GM12878 (cell line): ENCODE measurements around the gene ATF6. TPM values are rescaled to one million over a fixed set of nuclear protein-coding genes. Genes with fewer than 3 reads are reported as not detected.
A peak's percentile ranks its signal among the peaks of the same experiment; 100 is the strongest.

Experiments used
- CHD2 ChIP-seq: IDR thresholded peaks from 2 replicates; pipeline ENCODE4 v1.6.1; 2011; ENCODE audit warnings: low read depth, low read length, improper control_type of control experiment, borderline replicate concordance
- CREB1 ChIP-seq: IDR thresholded peaks from 2 replicates; pipeline ENCODE4 v1.6.1; 2012; ENCODE audit warnings: low read depth, mild to moderate bottlenecking, inconsistent platforms
- CTCF ChIP-seq, 3 experiments: IDR thresholded peaks in 2 of 3; conservative IDR thresholded peaks in 1 of 3; 2 replicates each; pipeline ENCODE4 v1.5.1; 2011; ENCODE audit warnings: low read depth in 3 of 3, low read length in 3 of 3, mild to moderate bottlenecking in 3 of 3, control low read depth in 2 of 3, moderate library complexity in 2 of 3, inconsistent platforms in 1 of 3, mixed read lengths in 1 of 3; ENCODE audit not compliant: control insufficient read depth in 2 of 3, insufficient read depth in 1 of 3; ENCODE audit errors: extremely low read depth in 1 of 3
- CUX1 ChIP-seq: IDR thresholded peaks from 2 replicates; pipeline ENCODE4 v1.6.1; 2012; ENCODE audit warnings: improper control_type of control experiment, low read depth, low read length; ENCODE audit not compliant: insufficient replicate concordance
- FOXM1 ChIP-seq: IDR thresholded peaks from 2 replicates; pipeline ENCODE4 v1.6.1; 2012; ENCODE audit warnings: low read depth, mild to moderate bottlenecking, inconsistent platforms, low read length, moderate library complexity
- MXI1 ChIP-seq: fragments of 150-350 bp; IDR thresholded peaks from 2 replicates; pipeline ENCODE4 v1.6.1; 2011; ENCODE audit warnings: low read depth, mild to moderate bottlenecking, inconsistent platforms, low read length, improper control_type of control experiment
- NFYB ChIP-seq: IDR thresholded peaks from 2 replicates; pipeline ENCODE4 v1.6.1; 2011; ENCODE audit warnings: low read depth, mild to moderate bottlenecking, low read length, improper control_type of control experiment, moderate library complexity; ENCODE audit not compliant: insufficient read depth
- POLR2A ChIP-seq: IDR thresholded peaks from 2 replicates; pipeline ENCODE4 v1.6.1; 2011; ENCODE audit warnings: low read depth, mild to moderate bottlenecking, low read length
- POLR2AphosphoS5 ChIP-seq: IDR thresholded peaks from 2 replicates; pipeline ENCODE4 v1.6.1; 2011; ENCODE audit warnings: mild to moderate bottlenecking, low read length, inconsistent platforms
- RELA ChIP-seq: fragments of 450-650 bp; IDR thresholded peaks from 2 replicates; pipeline ENCODE4 v1.8.0; 2014; ENCODE audit warnings: borderline replicate concordance; ENCODE audit not compliant: partially characterized antibody
- REST ChIP-seq: IDR thresholded peaks from 2 replicates; pipeline ENCODE4 v1.6.1; 2012; ENCODE audit warnings: mild to moderate bottlenecking, low read depth, low read length
- SMAD1 ChIP-seq: fragments of 450-650 bp; IDR thresholded peaks from 2 replicates; pipeline ENCODE4 v1.6.1; 2018; ENCODE audit warnings: mild to moderate bottlenecking, low read depth; ENCODE audit not compliant: partially characterized antibody
- SMARCA5 ChIP-seq: fragments of 450-650 bp; IDR thresholded peaks from 2 replicates; pipeline ENCODE4 v1.6.1; 2017; ENCODE audit warnings: mild to moderate bottlenecking
- STAT1 ChIP-seq: fragments of 450-650 bp; conservative IDR thresholded peaks from 2 replicates; pipeline ENCODE4 v1.6.1; 2014; ENCODE audit warnings: antibody characterized with exemption, mild to moderate bottlenecking
- TCF12 ChIP-seq: IDR thresholded peaks from 2 replicates; pipeline ENCODE4 v1.6.1; 2011; ENCODE audit warnings: low read depth, mild to moderate bottlenecking, low read length
- polyA plus RNA-seq, 11 experiments: library from polyadenylated mRNA; depleted of rRNA in 4 of 11; unstranded in 6 of 11; stranded (reverse) in 5 of 11; fragments of >200 nt; fragmentation: Nextera tagmentation in 4 of 11; fragmentation: Illumina TruSeq in 1 of 11; extraction: Ambion mirVana in 4 of 11; extraction: Trizol in 1 of 11; gene quantifications; 1 replicate in 1 of 11; 2 replicates in 10 of 11; pipeline versions ENCODE4 v1.2.1 to v1.2.3, GENCODE V29; 2011 to 2016; ENCODE audit warnings: inconsistent platforms in 2 of 11, missing spikeins in 2 of 11, low read depth in 1 of 11
- total RNA-seq, 4 experiments: library from RNA; depleted of rRNA in 3 of 4; stranded (reverse); fragments of >200 nt in 3 of 4; fragmentation: Illumina TruSeq in 1 of 4; extraction: Trizol in 1 of 4; gene quantifications; 2 replicates each; pipeline versions ENCODE4 v1.2.1 to v1.2.3, GENCODE V29; 2013 to 2021

The ATF6 gene
- total and polyA plus RNA-seq, 10 of the 15 experiments (the other 5 are each of a cell fraction or from before 2014, with no cell fraction given), result 7.8 to 24.3 (median 14.7) TPM

GRCh38 chr1:161726473-161727255 is 39.5 kb upstream of the ATF6 start (continued):
- TF ChIP-seq CTCF (IDR thresholded peaks at IDR 0.05 in 2 of 3, conservative IDR thresholded peaks at IDR 0.05 in 1 of 3; ENCODE audit: control insufficient read depth in 2 of 3, extremely low read depth in 1 of 3, insufficient read depth in 1 of 3, low read depth in 3 of 3, low read length in 3 of 3) (0 out of 6 replicates have a peak, but pooled peaks of 1 of the 3 experiments have one; percentile 8), MXI1 (peak; percentile 50), POLR2AphosphoS5 (peak; percentile 80; the same call in 1 of the 2 replicates), NFYB (no peak), STAT1 (0 out of 2 replicates have a peak, but pooled peaks have one; percentile 57), REST (peak; percentile 45; the same call in 1 of the 2 replicates), TCF12 (no peak), FOXM1 (no peak), CUX1 (no peak), SMAD1 (no peak), POLR2A (peak; percentile 94), RELA (no peak), CHD2 (peak; percentile 54; the same call in 1 of the 2 replicates), SMARCA5 (peak; percentile 50; the same call in 1 of the 2 replicates), CREB1 (0 out of 2 replicates have a peak, but pooled peaks have one; percentile 34)
